Neutrophil (primary cell): Measurements from ENCODE around the gene CLGN.
"Not testable (repeated sequence)": the region's sequence is repeated elsewhere in the genome, so short reads cannot be mapped to it uniquely, and the experiment has no call there.

Source experiments
- H3K27ac ChIP-seq: fragments of 200-600 bp; sonication (generic); 2 replicates; pipeline ENCODE4 v1.5.1; 2016; ENCODE audit warnings: mild to moderate bottlenecking, moderate library complexity
- H3K27me3 ChIP-seq: fragments of 200-600 bp; sonication (generic); 2 replicates; pipeline ENCODE4 v1.6.0; 2016; ENCODE audit warnings: mild to moderate bottlenecking
- H3K36me3 ChIP-seq: fragments of 200-600 bp; sonication (generic); 2 replicates; pipeline ENCODE4 v1.5.1; 2017
- H3K4me1 ChIP-seq, 2 experiments: fragments of 200-600 bp in 1 of 2; sonication (generic) in 1 of 2; 1 replicate in 1 of 2; 2 replicates in 1 of 2; pipeline versions ENCODE4 v1.5.1 to v1.6.1; 2013 to 2016; ENCODE audit warnings: low read depth in 1 of 2, low read length in 1 of 2, mild to moderate bottlenecking in 1 of 2, moderate library complexity in 1 of 2; ENCODE audit not compliant: control insufficient read depth in 1 of 2, insufficient read depth in 1 of 2
- H3K4me3 ChIP-seq, 2 experiments: fragments of 200-600 bp in 1 of 2; sonication (generic) in 1 of 2; 1 replicate in 1 of 2; 2 replicates in 1 of 2; pipeline ENCODE4 v1.5.1; 2013 to 2016; ENCODE audit warnings: low read depth in 1 of 2, low read length in 1 of 2, mild to moderate bottlenecking in 1 of 2, moderate library complexity in 1 of 2
- H3K9me3 ChIP-seq: fragments of 200-600 bp; sonication (generic); 2 replicates; pipeline ENCODE4 v1.5.1; 2016
- TF ChIP-seq, protein P1 (sequence below): fragments of 200-600 bp; sonication (generic); IDR thresholded peaks from 2 replicates; pipeline ENCODE4 v1.5.1; 2016; ENCODE audit warnings: antibody characterized with exemption

CLGN gene

DNA sequence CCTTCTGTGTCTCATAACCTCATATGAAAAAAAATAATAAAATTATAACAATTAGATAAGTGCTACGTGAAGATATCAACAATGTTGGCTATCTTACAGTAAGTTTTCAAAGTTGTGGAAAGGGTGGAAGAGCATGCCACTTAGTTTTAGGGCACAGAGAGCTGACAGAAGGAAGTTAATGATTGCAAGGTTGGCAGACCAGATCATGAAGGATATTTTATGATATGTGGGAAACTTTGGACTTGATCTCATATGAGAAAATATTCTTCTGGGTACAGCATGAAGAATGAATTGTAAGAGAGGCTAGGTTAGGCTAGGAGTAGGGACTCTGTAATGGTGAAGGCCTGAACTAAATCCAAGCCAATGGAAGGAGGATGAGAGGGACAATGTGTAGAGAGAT is 36.2 kb upstream of the CLGN start:
- Histone ChIP-seq H3K9me3 (no peaks in the 10 kb centered on the region), H3K4me1 (peaks cover 0 to 10% of the 10 kb centered on the region in 2 experiments), H3K27me3 (no peaks in the 10 kb centered on the region), H3K27ac (no peak overlapping the region), H3K36me3 (no peaks in the 10 kb centered on the region), H3K4me3 (no peak overlapping the region)
- TF ChIP-seq, protein P1, sequence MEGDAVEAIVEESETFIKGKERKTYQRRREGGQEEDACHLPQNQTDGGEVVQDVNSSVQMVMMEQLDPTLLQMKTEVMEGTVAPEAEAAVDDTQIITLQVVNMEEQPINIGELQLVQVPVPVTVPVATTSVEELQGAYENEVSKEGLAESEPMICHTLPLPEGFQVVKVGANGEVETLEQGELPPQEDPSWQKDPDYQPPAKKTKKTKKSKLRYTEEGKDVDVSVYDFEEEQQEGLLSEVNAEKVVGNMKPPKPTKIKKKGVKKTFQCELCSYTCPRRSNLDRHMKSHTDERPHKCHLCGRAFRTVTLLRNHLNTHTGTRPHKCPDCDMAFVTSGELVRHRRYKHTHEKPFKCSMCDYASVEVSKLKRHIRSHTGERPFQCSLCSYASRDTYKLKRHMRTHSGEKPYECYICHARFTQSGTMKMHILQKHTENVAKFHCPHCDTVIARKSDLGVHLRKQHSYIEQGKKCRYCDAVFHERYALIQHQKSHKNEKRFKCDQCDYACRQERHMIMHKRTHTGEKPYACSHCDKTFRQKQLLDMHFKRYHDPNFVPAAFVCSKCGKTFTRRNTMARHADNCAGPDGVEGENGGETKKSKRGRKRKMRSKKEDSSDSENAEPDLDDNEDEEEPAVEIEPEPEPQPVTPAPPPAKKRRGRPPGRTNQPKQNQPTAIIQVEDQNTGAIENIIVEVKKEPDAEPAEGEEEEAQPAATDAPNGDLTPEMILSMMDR: no peak

DNA sequence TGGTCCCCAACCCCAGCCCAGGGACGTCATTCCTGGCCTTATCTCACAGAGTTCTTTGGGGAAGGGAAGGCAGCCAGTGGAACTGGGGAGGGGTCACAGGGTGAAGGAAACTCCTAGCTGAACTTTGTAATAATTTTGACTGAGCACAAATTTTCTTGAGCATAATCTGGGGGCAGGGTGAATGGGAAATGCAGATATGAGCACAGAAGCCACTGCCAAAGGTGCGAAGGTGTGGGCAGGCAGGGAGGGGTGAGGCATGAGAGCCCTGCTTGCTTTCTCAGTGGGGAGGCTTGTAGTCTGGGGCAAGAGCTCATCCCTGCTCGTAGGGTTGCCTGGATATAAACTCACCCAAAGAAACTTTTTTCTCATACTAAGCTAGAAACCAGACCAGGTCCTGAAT is 35.7 kb upstream of the CLGN start:
- TF ChIP-seq, protein P1: no peak
- H3K4me3 ChIP-seq: no peak overlapping the region
- no peaks in the 10 kb centered on the region for H3K27me3 ChIP-seq
- H3K27ac ChIP-seq: no peak overlapping the region
- H3K4me1 ChIP-seq: peaks cover 0 to 10% of the 10 kb centered on the region in 2 experiments
- no peaks in the 10 kb centered on the region for H3K9me3 ChIP-seq
- no peaks in the 10 kb centered on the region for H3K36me3 ChIP-seq

DNA sequence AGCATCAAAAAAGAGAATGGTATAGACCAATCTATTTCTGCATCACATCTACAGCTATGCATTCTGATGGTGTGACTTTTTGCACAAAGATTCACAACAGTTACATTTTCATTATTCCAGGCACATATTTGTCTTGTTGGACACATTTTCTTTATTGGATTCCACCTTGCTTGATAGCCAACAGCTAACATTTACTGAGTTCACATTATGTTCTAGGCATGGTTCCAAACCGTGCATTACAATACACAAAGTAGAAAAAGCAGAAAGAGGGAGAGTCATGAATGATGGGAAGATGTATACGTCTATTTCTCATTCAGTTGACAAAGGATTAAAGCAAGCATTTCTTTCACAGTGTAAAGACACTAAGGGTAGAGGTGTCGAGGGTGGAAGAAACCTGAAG is 22.9 kb upstream of the CLGN start:
- H3K4me3 ChIP-seq: no peak overlapping the region
- no peaks in the 10 kb centered on the region for H3K36me3 ChIP-seq
- H3K4me1 ChIP-seq: no peaks in the 10 kb centered on the region
- TF ChIP-seq, protein P1: no peak
- no peaks in the 10 kb centered on the region for H3K9me3 ChIP-seq
- H3K27ac ChIP-seq: no peak overlapping the region
- no peaks in the 10 kb centered on the region for H3K27me3 ChIP-seq

DNA sequence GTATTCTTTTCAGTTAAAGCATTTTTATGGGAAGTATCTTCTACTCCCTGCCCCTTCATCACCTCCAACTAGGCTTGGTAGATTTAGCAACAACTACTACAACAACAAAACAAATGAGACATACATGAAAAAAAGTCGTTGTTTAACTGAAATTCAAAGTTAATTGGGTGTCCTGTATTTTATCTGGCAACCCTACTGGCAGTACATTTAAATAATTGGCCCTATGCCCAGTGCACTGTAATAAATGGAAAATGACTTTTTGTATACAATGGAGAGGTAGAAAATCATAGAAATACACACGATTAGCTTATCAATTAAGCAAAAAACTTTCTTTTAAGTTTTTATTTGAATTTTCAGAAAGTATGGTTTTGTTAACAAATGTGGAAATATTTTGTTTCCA is 21.4 kb upstream of the CLGN start:
- Histone ChIP-seq H3K36me3 (no peaks in the 10 kb centered on the region), H3K9me3 (no peaks in the 10 kb centered on the region), H3K27me3 (no peaks in the 10 kb centered on the region), H3K4me3 (no peak overlapping the region), H3K27ac (no peak overlapping the region), H3K4me1 (no peaks in the 10 kb centered on the region)
- TF ChIP-seq, protein P1: no peak

DNA sequence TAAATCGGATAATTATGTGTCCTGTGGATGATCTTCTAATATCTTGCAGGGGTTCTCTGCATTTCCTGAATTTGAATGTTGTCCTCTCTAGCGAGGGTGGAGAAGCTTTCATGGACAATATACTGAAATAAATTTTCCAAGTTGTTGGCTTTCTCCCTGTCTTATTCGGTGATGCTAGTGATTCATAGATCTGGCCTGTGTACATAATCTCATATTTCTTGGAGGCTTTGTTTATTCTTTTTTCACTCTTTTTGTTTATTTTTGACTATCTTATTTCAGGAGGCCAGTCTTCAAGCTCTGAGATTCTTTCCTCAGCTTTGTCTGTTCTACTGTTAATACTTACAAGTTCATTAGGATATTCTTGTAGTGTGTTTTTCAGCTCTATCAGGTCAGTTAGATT is 20.7 kb upstream of the CLGN start:
- H3K27me3 ChIP-seq: no peaks in the 10 kb centered on the region
- H3K9me3 ChIP-seq: no peaks in the 10 kb centered on the region
- TF ChIP-seq, protein P1: no peak
- no peaks in the 10 kb centered on the region for H3K36me3 ChIP-seq
- no peak overlapping the region for H3K4me3 ChIP-seq
- H3K27ac ChIP-seq: no peak overlapping the region
- no peaks in the 10 kb centered on the region for H3K4me1 ChIP-seq

DNA sequence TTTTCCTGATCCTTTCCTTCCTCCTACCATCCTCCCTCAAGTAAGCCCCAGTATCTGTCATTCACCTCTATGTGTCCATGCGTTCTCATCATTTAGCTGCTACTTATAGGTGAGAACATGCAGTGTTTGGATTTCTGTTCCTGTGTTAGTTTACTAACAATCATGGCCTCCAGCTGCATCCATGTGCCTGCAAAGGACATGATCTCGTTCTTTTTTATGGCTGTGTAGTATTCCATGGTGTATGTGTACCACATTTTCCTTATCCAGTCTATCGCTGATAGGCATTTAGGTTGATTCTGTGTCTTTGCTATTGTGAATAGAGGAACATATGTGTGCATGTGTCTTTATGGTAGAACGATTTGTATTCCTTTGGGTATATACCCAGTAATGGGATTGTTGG is 16.9 kb upstream of the CLGN start:
- not testable (repeated sequence) for H3K27ac ChIP-seq, H3K9me3 ChIP-seq, H3K4me3 ChIP-seq, H3K27me3 ChIP-seq, H3K36me3 ChIP-seq, H3K4me1 ChIP-seq
